Measurements from ENCODE around the gene HERPUD1.

Gene HERPUD1

DNA sequence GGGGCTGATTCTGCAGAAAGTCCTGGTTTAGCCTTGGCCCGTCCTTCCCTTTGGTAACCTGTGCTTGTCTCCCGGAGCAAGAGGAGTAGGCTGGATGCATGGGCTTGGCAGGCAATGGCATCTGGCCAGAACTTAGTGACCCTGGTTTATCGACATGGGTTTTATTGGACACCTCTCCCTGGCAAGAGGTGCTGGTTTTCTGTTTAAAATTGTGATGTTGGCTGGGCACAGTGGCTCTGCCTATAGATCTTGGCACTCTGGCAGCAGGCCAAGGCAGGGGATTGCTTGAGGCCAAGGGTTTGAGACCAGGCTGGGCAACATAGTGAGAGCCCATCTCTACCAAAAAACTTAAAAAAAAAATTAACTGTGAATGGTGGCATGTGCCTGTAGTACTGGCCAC, 35.7 kb upstream of the HERPUD1 start:
- H3K27me3 ChIP-seq (ENCODE audit: low read length) = no peaks in the 10 kb centered on the region

DNA sequence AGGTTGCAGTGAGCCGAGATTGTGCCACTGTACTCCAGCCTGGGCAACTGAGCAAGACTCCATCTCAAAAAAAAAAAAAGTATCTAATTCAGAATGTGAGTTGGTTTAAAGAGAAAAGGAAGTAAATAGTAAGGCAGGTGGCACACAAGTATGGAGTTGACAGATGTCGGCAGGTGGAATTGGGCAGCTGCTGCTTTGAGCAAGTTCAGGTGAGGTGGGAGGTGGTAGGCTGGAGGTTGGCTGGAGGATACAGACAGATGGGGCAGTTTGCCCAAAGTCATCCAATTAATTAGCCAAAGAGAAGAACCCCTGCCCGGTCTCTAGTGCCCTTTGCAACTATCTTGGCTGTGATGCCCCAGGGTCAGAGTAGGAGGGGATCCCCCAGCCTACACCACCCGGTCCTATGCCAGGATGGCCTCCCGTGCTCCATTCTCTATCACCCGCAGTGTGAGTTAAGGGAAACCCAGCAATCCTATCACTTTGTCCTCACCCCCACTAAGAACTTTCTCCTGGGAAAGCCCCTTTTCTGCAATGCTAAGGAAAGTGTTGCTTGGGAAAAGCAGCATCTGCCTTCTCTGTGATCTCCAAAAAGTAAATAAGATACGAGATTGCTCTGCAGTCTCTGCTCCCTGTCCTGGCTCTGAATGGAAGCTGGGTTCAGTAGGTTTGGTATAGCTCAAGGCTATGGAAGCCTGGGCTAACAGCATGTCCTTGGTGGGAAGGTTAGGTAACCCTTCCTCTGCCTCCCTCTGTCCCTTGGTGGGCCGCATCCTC, 34.7 kb upstream of the HERPUD1 start:
- Histone ChIP-seq H3K4me3 (ENCODE audit: insufficient read depth, low read length, poor library complexity, severe bottlenecking) (no peak overlapping the region), H4K20me1 (ENCODE audit: low read depth, low read length) (no peaks in the 10 kb centered on the region), H3K27ac (ENCODE audit: low read depth, low read length) (no peak overlapping the region), H3K9ac (ENCODE audit: low read length) (no peak overlapping the region), H3K27me3 (ENCODE audit: low read length) (no peaks in the 10 kb centered on the region), H3K9me3 (ENCODE audit: insufficient read depth, low read length) (no peaks in the 10 kb centered on the region), H3K79me2 (ENCODE audit: insufficient read depth, low read length) (no peaks in the 10 kb centered on the region), H3K9me2 (replicated peaks; ENCODE audit: insufficient read depth, low read length) (no peaks in the 10 kb centered on the region), H2AFZ (ENCODE audit: low read depth, low read length, severe bottlenecking) (no peak overlapping the region), H3K4me2 (ENCODE audit: low read depth, low read length, poor library complexity, severe bottlenecking) (no peak overlapping the region), H3K36me3 (ENCODE audit: low read length) (no peaks in the 10 kb centered on the region), H3F3A (ENCODE audit: insufficient read depth) (no peaks in the 10 kb centered on the region)
- TF ChIP-seq EZH2phosphoT487 (conservative IDR thresholded peaks at IDR 0.05; ENCODE audit: low read length) = no peak
- TF ChIP-seq, protein P1, sequence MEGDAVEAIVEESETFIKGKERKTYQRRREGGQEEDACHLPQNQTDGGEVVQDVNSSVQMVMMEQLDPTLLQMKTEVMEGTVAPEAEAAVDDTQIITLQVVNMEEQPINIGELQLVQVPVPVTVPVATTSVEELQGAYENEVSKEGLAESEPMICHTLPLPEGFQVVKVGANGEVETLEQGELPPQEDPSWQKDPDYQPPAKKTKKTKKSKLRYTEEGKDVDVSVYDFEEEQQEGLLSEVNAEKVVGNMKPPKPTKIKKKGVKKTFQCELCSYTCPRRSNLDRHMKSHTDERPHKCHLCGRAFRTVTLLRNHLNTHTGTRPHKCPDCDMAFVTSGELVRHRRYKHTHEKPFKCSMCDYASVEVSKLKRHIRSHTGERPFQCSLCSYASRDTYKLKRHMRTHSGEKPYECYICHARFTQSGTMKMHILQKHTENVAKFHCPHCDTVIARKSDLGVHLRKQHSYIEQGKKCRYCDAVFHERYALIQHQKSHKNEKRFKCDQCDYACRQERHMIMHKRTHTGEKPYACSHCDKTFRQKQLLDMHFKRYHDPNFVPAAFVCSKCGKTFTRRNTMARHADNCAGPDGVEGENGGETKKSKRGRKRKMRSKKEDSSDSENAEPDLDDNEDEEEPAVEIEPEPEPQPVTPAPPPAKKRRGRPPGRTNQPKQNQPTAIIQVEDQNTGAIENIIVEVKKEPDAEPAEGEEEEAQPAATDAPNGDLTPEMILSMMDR (IDR thresholded peaks at IDR 0.05; ENCODE audit: insufficient read depth, low read length, poor library complexity, severe bottlenecking) = no peak

More for the DNA sequence above, 35.7 kb upstream of the HERPUD1 start:
- Histone ChIP-seq H3K36me3 (ENCODE audit: low read length) (no peaks in the 10 kb centered on the region), H3K9me2 (replicated peaks; ENCODE audit: insufficient read depth, low read length) (no peaks in the 10 kb centered on the region), H3F3A (ENCODE audit: insufficient read depth) (no peaks in the 10 kb centered on the region), H3K9me3 (ENCODE audit: insufficient read depth, low read length) (no peaks in the 10 kb centered on the region), H3K79me2 (ENCODE audit: insufficient read depth, low read length) (no peaks in the 10 kb centered on the region), H4K20me1 (ENCODE audit: low read depth, low read length) (no peaks in the 10 kb centered on the region), H3K4me2 (ENCODE audit: low read depth, low read length, poor library complexity, severe bottlenecking) (no peak overlapping the region), H3K4me3 (ENCODE audit: insufficient read depth, low read length, poor library complexity, severe bottlenecking) (no peak overlapping the region), H3K9ac (ENCODE audit: low read length) (no peak overlapping the region), H3K27ac (ENCODE audit: low read depth, low read length) (no peak overlapping the region), H2AFZ (ENCODE audit: low read depth, low read length, severe bottlenecking) (no peak overlapping the region)
- TF ChIP-seq, protein P1 (IDR thresholded peaks at IDR 0.05; ENCODE audit: insufficient read depth, low read length, poor library complexity, severe bottlenecking) = no peak
- no peak for TF ChIP-seq EZH2phosphoT487 (conservative IDR thresholded peaks at IDR 0.05; ENCODE audit: low read length)

DNA sequence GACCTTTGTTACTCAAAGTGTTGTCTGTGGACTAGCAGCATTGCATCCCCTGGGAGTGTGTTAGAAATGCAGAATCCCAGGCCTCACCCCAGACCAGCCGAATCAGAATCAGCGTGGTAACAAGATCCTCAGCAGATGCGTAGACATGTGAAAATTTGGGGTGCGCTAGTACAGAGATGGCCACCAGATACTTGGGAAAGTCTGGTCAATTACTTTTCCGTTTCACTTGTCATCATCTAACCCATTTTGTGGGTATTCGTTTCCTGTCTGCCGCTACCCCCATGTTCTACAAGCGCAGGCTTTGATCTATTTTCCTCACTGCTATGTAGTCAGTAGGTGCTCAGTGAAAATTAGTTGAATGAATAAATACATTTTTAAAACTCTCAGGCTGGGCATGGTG, 33.1 kb upstream of the HERPUD1 start:
- no peaks in the 10 kb centered on the region for H3F3A ChIP-seq (ENCODE audit: insufficient read depth)
- H3K4me2 ChIP-seq (ENCODE audit: low read depth, low read length, poor library complexity, severe bottlenecking) = no peak overlapping the region
- TF ChIP-seq, protein P1 (IDR thresholded peaks at IDR 0.05; ENCODE audit: insufficient read depth, low read length, poor library complexity, severe bottlenecking) = no peak
- TF ChIP-seq EZH2phosphoT487 (conservative IDR thresholded peaks at IDR 0.05; ENCODE audit: low read length) = no peak
- H3K79me2 ChIP-seq (ENCODE audit: insufficient read depth, low read length) = no peaks in the 10 kb centered on the region
- no peaks in the 10 kb centered on the region for H3K27me3 ChIP-seq (ENCODE audit: low read length)
- no peak overlapping the region for H3K4me3 ChIP-seq (ENCODE audit: insufficient read depth, low read length, poor library complexity, severe bottlenecking)
- no peaks in the 10 kb centered on the region for H3K9me2 ChIP-seq (replicated peaks; ENCODE audit: insufficient read depth, low read length)
- H2AFZ ChIP-seq (ENCODE audit: low read depth, low read length, severe bottlenecking) = no peak overlapping the region
- no peak overlapping the region for H3K9ac ChIP-seq (ENCODE audit: low read length)
- no peaks in the 10 kb centered on the region for H3K9me3 ChIP-seq (ENCODE audit: insufficient read depth, low read length)
- H4K20me1 ChIP-seq (ENCODE audit: low read depth, low read length) = no peaks in the 10 kb centered on the region
- H3K36me3 ChIP-seq (ENCODE audit: low read length) = no peaks in the 10 kb centered on the region
- H3K27ac ChIP-seq (ENCODE audit: low read depth, low read length) = no peak overlapping the region
